ENCODE measurements around the gene MAPK7.
A peak's percentile ranks its signal among the peaks of the same experiment; 100 is the strongest.

MAPK7 gene

DNA sequence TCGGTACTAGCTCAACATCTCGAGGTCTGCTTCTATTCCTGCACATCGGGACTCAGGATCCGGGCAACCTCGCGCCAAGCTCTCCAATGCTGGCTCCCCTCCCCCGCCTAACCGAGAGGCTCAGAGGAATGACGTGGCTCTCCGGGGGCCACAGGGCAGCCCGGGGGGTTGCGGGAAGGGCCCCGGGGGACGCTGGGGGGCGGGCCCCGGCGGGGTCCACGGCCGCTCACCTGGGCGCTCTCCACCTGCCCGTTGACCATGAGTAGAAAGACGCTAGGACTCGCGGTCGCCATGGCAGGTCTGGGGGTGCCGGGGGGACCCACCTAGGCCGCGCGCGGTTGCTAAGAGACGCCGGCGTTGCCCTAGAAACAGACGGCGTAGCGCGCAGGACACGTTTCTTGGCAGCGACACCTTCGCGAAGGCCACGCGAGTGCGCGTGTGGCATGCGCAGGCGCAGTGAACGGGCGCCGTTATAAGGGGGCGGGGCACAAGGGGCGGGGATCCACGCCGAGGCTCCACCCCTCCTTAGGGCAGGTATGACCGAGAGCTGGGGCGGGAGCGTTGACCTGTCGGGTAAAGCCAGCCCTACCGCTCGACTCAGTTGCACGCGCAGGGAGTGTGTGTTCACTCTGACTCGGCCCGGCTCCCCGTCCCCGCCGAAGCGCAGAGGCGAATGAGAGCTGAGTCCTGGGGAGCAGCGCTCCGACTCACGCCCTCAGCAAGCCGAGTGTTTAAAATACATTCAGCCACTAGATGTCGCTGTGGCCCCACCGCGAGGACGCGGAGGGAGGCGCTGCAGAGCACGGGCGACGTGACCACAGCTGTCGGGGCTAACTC lies 15.8 kb upstream of the MAPK7 start, which contains the start of gene B9D1:
Gene B9D1 (minus strand): TSS at position 447 of the 837 bp plus-strand sequence. CDS start 154 bp downstream, at position 293.
- DNase-seq (ENCODE audit: low spot score) (peak; percentile 79), FAIRE-seq (no peak)

GRCh38 chr17:19363114-19363438 lies 15.2 kb upstream of the MAPK7 start:
- FAIRE-seq (no peak), DNase-seq (ENCODE audit: low spot score) (no peak)

DNA sequence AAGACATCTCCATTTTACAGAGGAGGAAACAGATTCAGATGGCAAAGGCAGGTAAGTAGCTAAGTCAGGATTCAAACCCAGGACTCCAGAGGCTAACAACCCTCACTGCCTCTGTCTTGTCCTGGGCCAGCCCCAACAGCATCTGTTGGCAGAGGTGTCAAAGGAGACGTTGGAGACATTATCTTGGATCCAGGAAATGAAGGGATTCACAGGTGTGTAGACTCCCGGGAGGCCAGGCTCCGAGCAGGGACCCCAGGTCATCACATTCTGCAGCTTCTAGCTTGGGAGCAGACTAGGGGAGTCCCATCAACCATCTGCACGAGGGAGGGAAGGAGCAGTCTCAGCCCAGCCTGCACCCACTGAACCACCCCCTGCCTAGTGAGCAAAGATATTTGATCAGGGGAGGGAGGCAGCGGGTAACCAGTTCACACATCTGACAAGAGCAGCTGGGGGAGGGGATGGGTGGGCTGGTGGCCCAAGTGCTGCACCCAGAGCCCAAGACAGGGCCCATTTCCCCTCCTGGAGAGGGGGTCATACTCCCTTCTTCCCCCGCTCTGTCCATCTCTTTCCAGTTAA lies 14.8 kb upstream of the MAPK7 start:
- no peak for DNase-seq (ENCODE audit: low spot score)
- no peak for FAIRE-seq

DNA sequence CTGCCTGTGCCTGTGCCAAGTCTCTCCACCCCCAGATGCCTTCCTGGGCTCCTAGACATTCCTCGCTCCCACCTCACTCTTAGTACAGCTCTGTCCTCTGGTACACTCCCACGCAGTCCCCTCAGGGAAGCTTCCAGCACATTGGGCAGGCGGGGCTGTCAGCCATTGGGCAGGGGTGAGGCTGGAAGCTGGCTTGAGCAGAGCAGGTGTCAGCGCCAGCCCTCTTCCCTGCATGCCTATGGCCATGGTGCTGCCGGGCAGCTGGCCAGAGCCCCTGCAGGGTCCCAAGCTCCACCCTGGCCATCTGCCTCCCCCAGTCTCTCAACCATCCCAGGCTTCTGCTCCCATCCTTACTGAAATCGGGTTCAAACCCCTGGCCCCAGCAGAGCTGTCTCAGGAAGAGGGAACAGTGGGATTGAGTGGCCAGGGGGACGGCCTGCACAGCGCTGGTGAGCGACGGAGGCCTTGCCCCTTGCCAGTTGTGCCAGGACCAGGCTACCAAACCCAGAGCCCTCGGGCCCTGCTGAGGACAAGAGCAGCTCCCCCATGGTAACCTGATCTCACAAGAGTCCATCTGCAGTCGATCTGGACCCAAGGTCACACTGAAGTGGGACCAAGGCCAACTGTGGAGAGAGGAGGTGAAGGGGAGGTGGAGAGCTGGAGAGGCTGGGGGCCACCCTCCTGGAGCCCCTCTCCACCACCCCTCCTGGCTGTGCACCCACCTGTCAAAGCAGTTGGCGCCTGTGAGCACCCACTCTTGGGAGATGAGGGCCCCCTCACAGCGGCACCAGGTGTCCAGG lies 13.4 kb upstream of the MAPK7 start:
- no peak for FAIRE-seq
- DNase-seq (ENCODE audit: low spot score), result no peak

DNA sequence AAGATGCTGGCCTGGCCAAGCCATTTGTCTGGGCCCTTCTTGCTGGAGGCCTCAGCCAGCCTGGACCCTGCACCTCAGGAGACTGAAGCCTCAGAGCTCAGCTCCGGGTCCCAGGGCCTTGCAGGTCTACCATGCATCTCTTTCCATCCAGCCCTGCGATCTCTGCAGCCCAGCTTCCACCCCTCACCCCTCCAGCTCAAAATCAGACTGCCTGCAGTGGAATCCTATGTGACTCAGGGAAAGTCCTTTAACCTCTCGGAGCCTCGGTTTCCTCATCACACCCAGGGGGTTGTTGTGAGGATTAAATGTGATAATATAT lies 12.8 kb upstream of the MAPK7 start:
- FAIRE-seq (no peak), DNase-seq (ENCODE audit: low spot score) (no peak)

- DNase-seq (ENCODE audit: low spot score) (no peak), FAIRE-seq (no peak)
Measured at GRCh38 chr17:19365833-19366636, 12.3 kb upstream of the MAPK7 start.

- DNase-seq (ENCODE audit: low spot score) (no peak), FAIRE-seq (no peak)
Measured at GRCh38 chr17:19366637-19366972, 11.7 kb upstream of the MAPK7 start.

DNA sequence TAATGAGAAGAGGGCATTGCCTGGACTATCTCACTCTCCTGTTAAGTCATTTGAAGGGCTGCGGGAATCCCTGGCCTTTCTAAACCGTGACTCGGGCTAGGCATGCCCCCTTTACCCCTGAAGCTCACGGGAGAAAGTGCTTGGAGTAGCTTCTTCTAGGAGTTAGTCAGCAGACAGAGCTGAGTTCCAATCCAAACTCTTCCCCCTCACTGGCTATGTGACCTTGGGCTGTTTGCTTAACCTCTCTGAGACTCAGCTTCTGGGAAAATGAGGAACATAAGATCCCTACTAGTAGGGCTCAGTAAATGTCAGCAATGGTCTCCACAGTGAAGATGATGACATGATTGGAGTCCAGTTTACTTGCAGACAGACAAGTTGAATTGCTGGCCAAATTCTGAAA lies 10.1 kb upstream of the MAPK7 start:
- no peak for DNase-seq (ENCODE audit: low spot score)
- no peak for FAIRE-seq

DNA sequence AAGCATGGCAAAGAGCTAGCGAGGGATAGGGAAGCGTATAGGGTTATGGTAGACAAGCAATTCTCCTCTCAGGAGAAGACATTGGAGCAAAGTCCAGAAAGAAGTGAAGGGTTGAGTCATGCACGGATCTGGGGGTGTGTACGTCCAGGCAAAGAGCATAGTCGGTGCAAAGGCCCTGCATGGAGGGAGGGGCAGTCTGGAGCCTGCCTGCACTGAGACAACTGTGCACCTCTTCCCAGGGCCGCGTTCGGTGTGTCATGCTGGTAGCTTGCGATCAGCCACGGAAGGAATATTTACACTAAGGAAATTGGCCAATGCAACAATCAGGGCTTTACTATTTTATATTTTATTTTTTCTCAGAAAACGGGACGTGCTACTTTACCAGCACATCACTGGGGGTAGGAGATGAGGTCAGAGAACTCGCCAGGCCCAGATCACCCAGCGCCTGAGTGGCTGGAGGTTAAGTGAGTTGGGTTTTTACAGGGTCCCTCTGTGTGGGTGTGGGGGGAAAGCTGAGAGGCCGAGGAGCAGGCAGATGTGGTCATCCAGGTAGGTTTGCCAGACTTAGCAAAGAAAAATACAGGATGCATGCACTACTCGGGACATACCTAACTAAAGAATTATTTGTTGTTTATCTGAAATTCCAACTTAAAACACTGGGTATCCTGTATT lies 9.1 kb upstream of the MAPK7 start:
- FAIRE-seq, result no peak

DNA sequence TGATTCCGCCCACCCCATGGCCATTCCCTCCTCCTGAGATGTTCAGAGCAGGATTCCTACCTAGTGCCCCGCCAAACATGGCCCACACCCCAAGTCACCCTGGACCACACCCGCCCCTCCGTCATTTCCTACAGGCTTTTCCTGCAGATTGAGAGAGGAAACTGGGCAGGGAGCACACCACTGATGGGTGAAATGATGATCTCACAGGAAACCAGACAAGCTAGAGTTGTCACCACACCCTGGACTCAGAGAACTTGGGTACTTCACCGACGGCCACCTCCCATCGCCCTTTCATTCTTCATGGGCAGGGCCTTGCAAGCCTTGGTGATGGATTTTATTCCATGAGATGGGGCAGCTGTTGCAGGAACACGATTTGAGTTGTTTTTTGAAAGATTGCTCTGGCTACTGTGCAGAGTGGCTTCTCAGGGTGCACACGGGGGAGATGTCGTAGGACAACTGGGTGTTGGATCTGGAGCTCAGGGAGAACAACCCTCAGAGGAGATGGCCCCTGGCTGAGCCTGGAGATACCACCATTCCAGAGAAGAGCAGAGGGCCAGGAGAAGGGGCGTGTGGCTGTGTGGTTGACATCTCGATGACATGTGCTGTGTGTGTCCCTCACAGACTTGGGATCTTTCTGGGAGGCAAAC lies 8.3 kb upstream of the MAPK7 start:
- DNase-seq (ENCODE audit: low spot score), result no peak
- FAIRE-seq, result no peak

More for the DNA sequence above, 9.1 kb upstream of the MAPK7 start:
- no peak for DNase-seq (ENCODE audit: low spot score)

- DNase-seq (ENCODE audit: low spot score), result peak; percentile 4
- FAIRE-seq, result no peak
Measured at GRCh38 chr17:19370493-19370960, 7.8 kb upstream of the MAPK7 start.

GRCh38 chr17:19371259-19372010 lies 6.9 kb upstream of the MAPK7 start:
- no peak for FAIRE-seq
- no peak for DNase-seq (ENCODE audit: low spot score)

DNA sequence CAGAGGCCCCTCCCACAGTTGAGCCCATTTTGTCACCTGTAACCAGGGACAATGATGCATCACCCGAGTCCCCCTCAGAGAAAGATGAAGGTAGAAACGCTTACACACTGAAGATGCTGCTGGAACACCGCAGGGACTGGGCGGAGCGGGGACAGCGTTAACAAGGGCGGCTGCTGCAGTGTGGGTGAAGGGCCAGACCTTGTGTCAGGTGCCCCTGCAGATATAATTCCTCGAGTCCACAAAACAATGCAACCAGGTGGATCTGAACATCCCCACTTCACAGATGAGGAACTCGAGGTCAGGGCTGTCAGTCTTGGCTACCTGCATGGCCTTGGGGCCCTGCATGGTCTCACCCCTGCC lies 6.3 kb upstream of the MAPK7 start:
- no peak for FAIRE-seq

DNA sequence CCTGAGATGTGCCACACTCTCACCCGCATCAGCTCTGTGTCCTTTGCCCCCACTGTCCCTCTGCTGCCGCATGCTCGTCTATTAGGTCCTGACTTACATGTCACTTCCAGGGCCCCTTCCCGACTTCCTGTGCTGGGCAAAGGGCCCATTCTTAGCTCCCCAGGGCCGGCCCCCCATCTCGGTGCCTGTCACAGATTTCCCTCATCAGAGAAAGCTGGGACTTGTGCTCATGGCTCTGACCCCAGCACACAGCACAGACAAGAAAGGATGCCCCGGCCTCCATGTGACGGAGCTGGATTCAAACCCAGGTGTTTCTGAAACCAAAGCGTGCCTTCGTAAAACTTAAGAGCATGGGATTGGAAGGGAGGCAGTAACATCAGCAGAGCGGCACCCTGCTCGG lies 5.9 kb upstream of the MAPK7 start:
- DNase-seq (ENCODE audit: low spot score), result no peak
- no peak for FAIRE-seq

More for the DNA sequence above, 6.3 kb upstream of the MAPK7 start:
- no peak for DNase-seq (ENCODE audit: low spot score)

DNA sequence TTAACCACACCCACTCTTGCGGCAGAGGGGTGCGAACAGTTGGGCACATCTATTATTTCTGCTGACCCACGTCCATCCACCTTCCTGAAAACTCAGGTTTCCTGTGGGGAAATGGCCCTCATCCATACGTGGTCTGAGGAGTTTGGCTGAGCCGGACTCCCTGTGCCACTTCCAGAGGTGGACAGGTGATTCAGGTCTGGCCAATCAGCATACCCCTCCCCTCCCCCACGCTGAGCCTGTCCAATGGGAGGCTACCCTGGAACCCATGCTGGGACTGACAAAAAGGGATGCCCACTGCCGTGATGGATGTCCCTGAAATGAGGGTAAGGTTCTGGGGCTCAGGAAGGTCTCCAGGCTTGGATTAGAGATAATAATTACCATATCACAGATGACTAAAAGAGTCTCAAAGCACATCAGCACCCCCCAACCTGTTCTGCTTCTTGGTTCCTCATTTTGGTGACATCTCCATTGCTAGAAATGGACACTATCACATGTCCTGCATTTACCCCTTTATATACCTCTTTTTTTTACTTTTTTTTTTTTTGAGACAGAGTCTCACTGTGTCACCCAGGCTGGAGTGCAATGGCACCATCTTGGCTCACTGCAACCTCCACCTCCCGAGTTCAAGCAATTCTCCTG lies 5.3 kb upstream of the MAPK7 start:
- FAIRE-seq, result no peak

DNA sequence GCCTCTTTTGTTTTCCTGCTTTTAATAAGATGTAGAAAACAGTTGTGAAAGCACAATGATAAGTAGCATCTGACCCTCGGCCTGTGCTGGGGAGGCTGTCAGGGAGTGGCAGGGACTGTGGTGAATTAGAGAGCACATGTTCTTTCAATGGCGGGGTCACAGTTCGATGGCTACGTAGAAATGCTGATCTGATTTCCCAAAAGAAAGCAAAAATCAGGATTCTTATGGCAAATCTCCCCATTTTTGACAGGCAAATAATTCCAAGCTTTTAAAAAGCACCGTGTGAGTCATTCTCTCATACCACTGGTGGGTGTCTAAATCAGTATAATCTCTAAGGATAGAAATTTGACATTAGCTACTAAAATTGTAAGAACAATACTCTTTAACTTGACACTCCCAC lies 4.2 kb upstream of the MAPK7 start:
- no peak for DNase-seq (ENCODE audit: low spot score)
- no peak for FAIRE-seq

More for the DNA sequence above, 5.3 kb upstream of the MAPK7 start:
- no peak for DNase-seq (ENCODE audit: low spot score)

DNA sequence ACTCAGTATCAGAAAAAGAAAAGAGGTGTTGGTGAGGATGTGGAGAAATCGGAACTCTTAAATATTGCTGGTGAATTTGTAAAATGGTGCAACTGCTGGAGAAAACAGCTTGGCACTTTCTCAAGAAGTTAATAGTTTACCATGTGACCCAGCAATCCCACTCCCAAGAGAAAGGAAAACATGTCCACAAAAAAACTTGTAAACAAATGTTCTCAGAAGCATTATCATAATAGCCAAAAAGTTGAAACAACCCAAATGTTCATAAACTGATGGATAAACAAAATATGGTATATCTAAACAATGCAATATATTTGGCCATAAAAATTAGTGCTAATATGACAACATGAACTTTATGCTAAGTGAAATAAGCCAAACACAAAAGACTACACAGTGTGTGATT lies 2.6 kb upstream of the MAPK7 start:
- FAIRE-seq (no peak), DNase-seq (ENCODE audit: low spot score) (no peak)

- DNase-seq (ENCODE audit: low spot score) (no peak), FAIRE-seq (no peak)
Measured at GRCh38 chr17:19376811-19377210, 1.5 kb upstream of the MAPK7 start.

All from RCC 7860 (cell line).